HCT116 (cell line): Measurements from ENCODE around the gene GPD2. TPM values are rescaled to one million over a fixed set of nuclear protein-coding genes. Genes with fewer than 3 reads are reported as not detected.

ENCODE experiments used
- ATAC-seq: fragments of 200-7000 bp; cut with Tn5 transposase; 2 replicates; pipeline ENCODE4 v1.9.1; 2020; ENCODE audit warnings: mild to moderate bottlenecking, moderate library complexity
- BruUV-seq: library from RNA; stranded (reverse); fragments of 400-500 nt; replicated peaks from 2 replicates; lab custom pipeline; 2021; lab: Mats Ljungman, UMichigan
- CTCF ChIA-PET: fragments of 300-600 bp; sonication (Branson Sonifier 250); formaldehyde crosslinking; loops from one replicate; lab custom pipeline; 2021; ENCODE audit warnings: antibody characterized with exemption; lab: Charles Lee
- POLR2A ChIA-PET: fragments of 300-600, 350-600 bp; sonication (Branson Sonifier 250); formaldehyde crosslinking; loops from one replicate; lab custom pipeline; 2021; ENCODE audit warnings: antibody characterized with exemption; lab: Charles Lee
- RAD21 ChIA-PET, 2 experiments: fragments of 300-600 bp; sonication (Branson Sonifier 250); formaldehyde crosslinking; loops; one replicate each; lab custom pipeline; 2023; ENCODE audit warnings: low total read pairs in 2 of 2; ENCODE audit not compliant: uncharacterized antibody in 2 of 2, unreplicated experiment in 2 of 2, low non-redundant PET in 1 of 2; lab: Charles Lee
- DNase-seq: peaks from one replicate; pipeline ENCODE4 v3.0.0-alpha.2; 2010; ENCODE audit warnings: low read depth, low spot score
- H2AFZ ChIP-seq: fragments of 200-600 bp; shearing (Covaris generic), sonication (generic); 2 replicates; pipeline ENCODE4 v1.6.1; 2017; ENCODE audit warnings: low read depth, mixed run types, mixed read lengths, antibody characterized with exemption, low read length; ENCODE audit not compliant: poor library complexity, severe bottlenecking
- H3K27ac ChIP-seq: 2 replicates; pipeline ENCODE4 v1.5.1; 2012; ENCODE audit warnings: low read depth, low read length
- H3K27me3 ChIP-seq: fragments of 200-600 bp; sonication (generic); 2 replicates; pipeline ENCODE4 v1.6.1; 2016; ENCODE audit warnings: mixed run types, low read length, mixed read lengths; ENCODE audit not compliant: insufficient read depth
- H3K36me3 ChIP-seq, 2 experiments: fragments of 200-500 bp in 1 of 2; fragments of 200-600 bp in 1 of 2; sonication (Bioruptor generic) in 1 of 2; sonication (generic) in 1 of 2; 2 replicates each; pipeline versions ENCODE4 v1.5.1 to v1.6.1; 2014 to 2016; ENCODE audit warnings: low read length in 2 of 2, inconsistent platforms in 1 of 2, mixed read lengths in 1 of 2, mixed run types in 1 of 2; ENCODE audit not compliant: insufficient read depth in 2 of 2, control insufficient read depth in 1 of 2
- H3K4me1 ChIP-seq, 2 experiments: fragments of 200-600 bp in 1 of 2; sonication (generic) in 1 of 2; 2 replicates each; pipeline versions ENCODE4 v1.5.1 to v1.6.1; 2012 to 2017; ENCODE audit warnings: low read length in 2 of 2, inconsistent platforms in 1 of 2, mild to moderate bottlenecking in 1 of 2, mixed read lengths in 1 of 2, mixed run types in 1 of 2, moderate library complexity in 1 of 2; ENCODE audit not compliant: insufficient read depth in 2 of 2, control insufficient read depth in 1 of 2
- H3K4me2 ChIP-seq: fragments of 200-600 bp; sonication (generic); 2 replicates; pipeline ENCODE4 v1.6.1; 2017; ENCODE audit warnings: mixed run types, low read length, mixed read lengths
- H3K4me3 ChIP-seq, 2 experiments: fragments of 200-600 bp in 1 of 2; sonication (generic) in 1 of 2; replicated peaks in 1 of 2; 2 replicates each; pipeline ENCODE4 v1.5.1; 2011 to 2016; ENCODE audit warnings: low read length in 2 of 2, control low read depth in 1 of 2, low read depth in 1 of 2, mild to moderate bottlenecking in 1 of 2, mixed read lengths in 1 of 2, mixed run types in 1 of 2
- H3K79me2 ChIP-seq: fragments of 200-600 bp; sonication (generic); 2 replicates; pipeline ENCODE4 v1.6.1; 2017; ENCODE audit warnings: mild to moderate bottlenecking, mixed run types, low read length, moderate library complexity, mixed read lengths; ENCODE audit not compliant: insufficient read depth
- H3K9ac ChIP-seq: fragments of 200-600 bp; sonication (generic); 2 replicates; pipeline ENCODE4 v1.6.1; 2016; ENCODE audit warnings: low read length, mixed read lengths
- H3K9me2 ChIP-seq: fragments of 200-600 bp; sonication (generic), shearing (Covaris generic); 2 replicates; pipeline ENCODE4 v1.6.1; 2017; ENCODE audit warnings: mixed run types, mild to moderate bottlenecking, moderate library complexity; ENCODE audit not compliant: insufficient read depth
- H3K9me3 ChIP-seq, 2 experiments: fragments of 200-500 bp in 1 of 2; fragments of 200-600 bp in 1 of 2; sonication (Bioruptor generic) in 1 of 2; sonication (generic) in 1 of 2; 2 replicates each; pipeline ENCODE4 v1.6.1; 2014 to 2017; ENCODE audit warnings: low read length in 2 of 2, mixed read lengths in 2 of 2, inconsistent platforms in 1 of 2, low read depth in 1 of 2, mild to moderate bottlenecking in 1 of 2, mixed run types in 1 of 2, moderate library complexity in 1 of 2; ENCODE audit not compliant: control insufficient read depth in 1 of 2, insufficient read depth in 1 of 2
- H4K20me1 ChIP-seq: fragments of 200-600 bp; sonication (generic), shearing (Covaris generic); 2 replicates; pipeline ENCODE4 v1.6.1; 2017; ENCODE audit warnings: mixed run types, mild to moderate bottlenecking, moderate library complexity; ENCODE audit not compliant: insufficient read depth
- ATF3 ChIP-seq: IDR thresholded peaks from 2 replicates; pipeline ENCODE4 v1.6.1; 2012
- EZH2 ChIP-seq: fragments of 200-600 bp; sonication (generic); IDR thresholded peaks from 2 replicates; pipeline ENCODE4 v1.6.1; 2017; ENCODE audit warnings: antibody characterized with exemption, mixed run types
- EZH2phosphoT487 ChIP-seq: fragments of 200-600 bp; IDR thresholded peaks from 2 replicates; pipeline ENCODE4 v1.6.1; 2018; ENCODE audit warnings: antibody characterized with exemption, borderline replicate concordance
- JUND ChIP-seq: IDR thresholded peaks from 2 replicates; pipeline ENCODE4 v1.6.1; 2012
- POLR2AphosphoS5 ChIP-seq: IDR thresholded peaks from 2 replicates; pipeline ENCODE4 v1.6.1; 2011; ENCODE audit warnings: mild to moderate bottlenecking, low read depth, low read length, moderate library complexity
- REST ChIP-seq: IDR thresholded peaks from 2 replicates; pipeline ENCODE4 v1.6.1; 2012; ENCODE audit warnings: low read depth
- SIN3A ChIP-seq: IDR thresholded peaks from 2 replicates; pipeline ENCODE4 v1.6.1; 2012; ENCODE audit warnings: low read depth
- SRF ChIP-seq: IDR thresholded peaks from 2 replicates; pipeline ENCODE4 v1.6.1; 2012; ENCODE audit warnings: low read depth
- TCF7L2 ChIP-seq: IDR thresholded peaks from 2 replicates; pipeline ENCODE4 v1.7.0; 2011; ENCODE audit warnings: borderline replicate concordance, inconsistent platforms; ENCODE audit not compliant: insufficient read depth, insufficient read length; ENCODE audit errors: extremely low read depth
- ZNF274 ChIP-seq: fragments of 200-500 bp; sonication (Bioruptor generic); IDR thresholded peaks from 2 replicates; pipeline ENCODE4 v1.6.1; 2014; ENCODE audit warnings: mild to moderate bottlenecking, low read depth, low read length, inconsistent platforms
- intact Hi-C: fragments of 100-400 bp; cut with micrococcal nuclease; formaldehyde crosslinking; loops from 2 replicates; pipeline ENCODE4 v1.10.0; 2022
- total RNA-seq: library from RNA; stranded (reverse); gene quantifications from one replicate; pipeline ENCODE4 v1.2.1, GENCODE V29; 2021; ENCODE audit not compliant: unreplicated experiment

The GPD2 gene
- total RNA-seq, 1 experiment from 2014 or later, result 80.7 TPM

- Histone ChIP-seq H3K9me3 (no peaks in the 10 kb centered on the region), H3K4me3 (no peak overlapping the region), H3K9me2 (no peaks in the 10 kb centered on the region), H3K4me2 (no peak overlapping the region), H3K79me2 (peaks cover 42% of the 10 kb centered on the region), H4K20me1 (no peaks in the 10 kb centered on the region), H3K36me3 (no peaks in the 10 kb centered on the region), H3K9ac (no peak overlapping the region), H3K4me1 (peaks cover 0 to 10% of the 10 kb centered on the region in 2 experiments; a peak in 1 of 4 replicates), H2AFZ (no peak overlapping the region), H3K27ac (no peak overlapping the region), H3K27me3 (no peaks in the 10 kb centered on the region)
- TF ChIP-seq JUND (no peak), ZNF274 (no peak), SIN3A (no peak), ATF3 (no peak), SRF (no peak)
- no peak for DNase-seq
- no TSS peak for BruUV-seq
- ChIA-PET POLR2A (no interaction called here), RAD21 (interaction anchor here in 1 of 2 experiments (0.6 kb wide), 1 partner anchor 327 kb away, joined by 4 read pairs; no protein-coding TSS in a partner anchor), CTCF (no interaction called here)
- no peak for ATAC-seq
- intact Hi-C loops, result no loop called here
These were observed 54.3 kb downstream of the GPD2 start for GRCh38 chr2:156490466-156490840.

GRCh38 chr2:156491176-156491575, 55.0 kb downstream of the GPD2 start:
- no peak overlapping the region for H3K4me3 ChIP-seq
- H3K27ac ChIP-seq, result no peak overlapping the region
- CTCF ChIA-PET, result no interaction called here
- peaks cover 0 to 10% of the 10 kb centered on the region in 2 experiments; a peak in 1 of 4 replicates for H3K4me1 ChIP-seq
- POLR2A ChIA-PET, result no interaction called here
- TF ChIP-seq EZH2phosphoT487, result no peak
- no peak for TF ChIP-seq REST
- TF ChIP-seq EZH2, result no peak
- no peak for TF ChIP-seq POLR2AphosphoS5
- no peak for TF ChIP-seq TCF7L2
- TF ChIP-seq, all 23 proteins: peak for 0
- Histone ChIP-seq H3K36me3 (no peaks in the 10 kb centered on the region), H3K4me2 (no peak overlapping the region), H2AFZ (no peak overlapping the region), H4K20me1 (no peaks in the 10 kb centered on the region), H3K9ac (no peak overlapping the region), H3K79me2 (peaks cover 35% of the 10 kb centered on the region), H3K9me2 (no peaks in the 10 kb centered on the region), H3K9me3 (no peaks in the 10 kb centered on the region), H3K27me3 (no peaks in the 10 kb centered on the region)
- RAD21 ChIA-PET, result no interaction called here
- intact Hi-C loops, result no loop called here
- ATAC-seq (no peak), DNase-seq (no peak)
- BruUV-seq, result no TSS peak
